Neural crest cell (in vitro differentiated cells): ENCODE measurements around the gene IGFN1. TPM values are rescaled to one million over a fixed set of nuclear protein-coding genes. Genes with fewer than 3 reads are reported as not detected.

Source experiments
- DNase-seq: peaks from one replicate; pipeline ENCODE4 v3.0.0; 2021; ENCODE audit warnings: low read depth, mixed read lengths, low spot score
- H3K27ac Mint-ChIP-seq: one replicate; pipeline ENCODE4 v1.8.0; 2021; ENCODE audit warnings: mild to moderate bottlenecking, mixed read lengths; ENCODE audit not compliant: unreplicated experiment
- H3K27me3 Mint-ChIP-seq: 2 replicates; pipeline ENCODE4 v1.8.0; 2021; ENCODE audit warnings: low read depth, mild to moderate bottlenecking, mixed read lengths
- H3K36me3 Mint-ChIP-seq: 2 replicates; pipeline ENCODE4 v1.8.0; 2021; ENCODE audit warnings: low read depth, mild to moderate bottlenecking, mixed read lengths
- H3K4me1 Mint-ChIP-seq: 2 replicates; pipeline ENCODE4 v1.8.0; 2021; ENCODE audit warnings: mixed read lengths
- H3K4me3 Mint-ChIP-seq: one replicate; pipeline ENCODE4 v1.8.0; 2021; ENCODE audit warnings: mild to moderate bottlenecking, mixed read lengths
- H3K9me3 Mint-ChIP-seq: 2 replicates; pipeline ENCODE4 v1.8.0; 2021; ENCODE audit warnings: mixed read lengths
- CTCF ChIP-seq: fragments of 200-600 bp; sonication (generic); conservative IDR thresholded peaks from 2 replicates; pipeline ENCODE4 v1.5.0; 2021; ENCODE audit warnings: antibody characterized with exemption, mild to moderate bottlenecking
- total RNA-seq: library from RNA; stranded (reverse); gene quantifications from 2 replicates; pipeline ENCODE4 v1.2.1, GENCODE V29; 2021

Gene IGFN1
- total RNA-seq, 1 donor from 2014 or later = not detected

- Mint-ChIP-seq H3K27ac (no peak overlapping the region), H3K27me3 (peaks cover 52% of the 10 kb centered on the region), H3K4me3 (no peak overlapping the region), H3K4me1 (peaks cover 4% of the 10 kb centered on the region), H3K9me3 (no peaks in the 10 kb centered on the region), H3K36me3 (no peaks in the 10 kb centered on the region)
- no peak for DNase-seq
- TF ChIP-seq CTCF = no peak
Observed at GRCh38 chr1:201262963-201263608, 72.5 kb downstream of the IGFN1 start.

- no peak for TF ChIP-seq CTCF
- H3K36me3 Mint-ChIP-seq = no peaks in the 10 kb centered on the region
- H3K27ac Mint-ChIP-seq = no peak overlapping the region
- DNase-seq = no peak
- H3K4me1 Mint-ChIP-seq = peaks cover 4% of the 10 kb centered on the region
- no peaks in the 10 kb centered on the region for H3K9me3 Mint-ChIP-seq
- peaks cover 48% of the 10 kb centered on the region for H3K27me3 Mint-ChIP-seq
- no peak overlapping the region for H3K4me3 Mint-ChIP-seq
Observed at GRCh38 chr1:201264072-201264471, 73.4 kb downstream of the IGFN1 start.

- DNase-seq = no peak
- no peak for TF ChIP-seq CTCF
- H3K27me3 Mint-ChIP-seq = peaks cover 46% of the 10 kb centered on the region
- no peak overlapping the region for H3K4me3 Mint-ChIP-seq
- no peak overlapping the region for H3K27ac Mint-ChIP-seq
- peaks cover 4% of the 10 kb centered on the region for H3K4me1 Mint-ChIP-seq
- no peaks in the 10 kb centered on the region for H3K9me3 Mint-ChIP-seq
- no peaks in the 10 kb centered on the region for H3K36me3 Mint-ChIP-seq
Observed at GRCh38 chr1:201264554-201264953, 73.9 kb downstream of the IGFN1 start.

- no peak for TF ChIP-seq CTCF
- Mint-ChIP-seq H3K4me1 (no peaks in the 10 kb centered on the region), H3K36me3 (no peaks in the 10 kb centered on the region), H3K27ac (no peak overlapping the region), H3K4me3 (no peak overlapping the region), H3K27me3 (peaks cover 43% of the 10 kb centered on the region), H3K9me3 (no peaks in the 10 kb centered on the region)
- no peak for DNase-seq
Observed at GRCh38 chr1:201265756-201266155, 75.1 kb downstream of the IGFN1 start.

- no peaks in the 10 kb centered on the region for H3K36me3 Mint-ChIP-seq
- no peak for DNase-seq
- H3K27ac Mint-ChIP-seq = no peak overlapping the region
- H3K4me3 Mint-ChIP-seq = no peak overlapping the region
- no peaks in the 10 kb centered on the region for H3K9me3 Mint-ChIP-seq
- TF ChIP-seq CTCF = no peak
- no peaks in the 10 kb centered on the region for H3K4me1 Mint-ChIP-seq
- H3K27me3 Mint-ChIP-seq = peaks cover 38% of the 10 kb centered on the region
Observed at GRCh38 chr1:201266276-201266675, 75.7 kb downstream of the IGFN1 start.
